ENCODE data around the gene FREM1.

The FREM1 gene

DNA sequence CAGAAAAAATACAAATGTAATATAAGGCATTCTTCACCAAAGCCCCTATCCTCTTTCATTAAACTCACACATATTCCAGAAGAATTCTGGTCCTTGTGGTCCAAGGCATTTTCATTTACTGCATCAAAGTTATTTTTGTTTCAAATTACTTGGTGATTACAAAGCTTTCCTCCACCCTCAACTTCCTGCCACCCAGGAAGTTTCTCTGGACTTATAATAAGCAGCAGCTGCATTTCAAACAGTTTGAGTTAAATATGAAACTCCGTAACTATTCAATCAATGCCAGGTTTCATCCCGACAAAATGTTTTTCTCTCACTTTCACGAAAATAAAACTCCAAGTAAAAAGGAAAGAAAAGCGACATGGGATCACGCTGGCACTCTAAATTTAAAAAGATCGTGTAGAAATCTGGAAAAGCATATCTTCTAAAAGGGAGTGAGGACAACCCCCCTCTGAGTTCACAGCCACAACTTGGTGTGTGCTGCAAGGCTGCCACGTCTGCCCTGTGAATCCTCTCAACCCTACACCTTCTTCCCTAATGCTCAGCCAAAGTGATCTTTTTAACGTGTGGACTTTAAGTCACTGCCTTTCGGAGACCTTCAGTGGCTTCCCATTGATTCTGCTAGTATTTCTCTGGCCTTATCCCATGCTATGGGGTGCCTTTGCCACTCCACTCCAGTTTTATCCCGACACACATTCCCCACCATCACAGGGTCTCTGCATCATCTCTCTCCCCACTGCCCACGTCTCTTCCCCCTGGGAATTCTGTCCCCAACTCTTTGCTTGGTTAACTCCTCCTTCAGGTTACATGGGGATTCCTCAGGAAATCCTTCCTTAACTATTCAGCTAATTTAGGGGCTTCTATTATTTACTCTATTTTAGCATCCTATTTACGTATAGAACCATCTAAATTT is 96.6 kb downstream of the FREM1 start:
- DNase-seq, result no peak

DNA sequence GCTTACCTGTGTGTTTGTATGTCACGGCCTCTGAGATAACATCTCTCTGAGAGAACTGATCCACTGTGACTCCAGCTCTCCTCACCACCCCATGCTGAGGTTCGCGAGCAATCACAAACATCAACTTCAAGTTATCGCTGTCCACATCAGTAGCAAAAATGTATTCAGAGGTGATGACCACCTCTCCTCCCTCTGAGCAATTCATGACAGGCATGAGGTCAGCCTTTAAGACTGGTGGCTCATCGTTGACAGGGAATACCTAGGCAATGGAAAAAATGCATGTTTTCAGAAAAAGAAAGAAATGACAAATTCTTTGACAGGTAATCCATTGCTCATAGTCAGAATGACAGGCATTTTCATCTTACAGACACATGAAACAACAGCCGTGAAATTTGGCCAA is 97.4 kb downstream of the FREM1 start:
- DNase-seq, result no peak

DNA sequence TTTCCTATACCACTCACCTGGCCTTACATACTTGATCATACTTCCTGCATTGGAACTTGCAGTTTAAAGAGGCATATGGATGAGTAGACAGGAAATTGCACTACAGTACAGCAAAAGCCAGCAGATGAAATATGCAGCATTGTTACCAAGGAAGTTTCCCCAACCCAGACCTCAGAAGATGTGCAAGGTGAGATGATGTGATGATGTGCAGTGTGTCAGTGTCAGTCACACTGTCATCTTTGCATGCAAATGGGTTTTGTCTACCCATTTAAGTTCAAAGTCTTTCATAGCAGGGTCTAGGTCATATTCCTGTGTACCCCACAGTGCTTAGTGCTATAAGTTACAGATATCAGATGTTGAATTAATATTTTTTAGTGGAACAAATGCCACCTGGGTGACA is 98.4 kb downstream of the FREM1 start:
- no peak for DNase-seq

DNA sequence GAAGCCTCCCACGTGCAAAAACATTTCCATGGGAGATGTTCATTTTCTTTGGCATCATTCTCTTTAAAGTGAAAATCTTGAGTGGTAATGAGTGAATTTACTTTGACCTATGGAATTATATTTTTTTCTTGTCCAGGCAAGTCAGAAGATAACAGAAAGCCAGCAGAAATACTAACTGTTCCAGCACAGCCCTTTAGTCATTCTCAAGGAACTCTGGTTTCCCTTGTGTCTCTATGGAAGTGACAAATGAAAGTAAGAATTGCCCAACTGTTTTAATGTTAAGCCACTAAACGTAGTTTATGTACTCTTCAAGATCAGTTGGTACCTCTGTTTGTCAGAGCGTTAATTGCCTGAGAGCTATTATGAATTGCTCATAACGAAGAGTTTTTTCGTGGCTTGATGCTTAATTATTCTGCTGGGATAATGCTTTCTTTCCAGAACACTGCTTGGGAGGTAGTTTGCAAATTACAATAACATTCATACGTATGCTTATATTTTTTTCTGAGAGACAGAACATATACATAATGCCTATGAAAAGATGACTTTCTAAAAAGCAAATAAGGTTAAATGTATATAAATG is 103.2 kb downstream of the FREM1 start:
- DNase-seq, result no peak

DNA sequence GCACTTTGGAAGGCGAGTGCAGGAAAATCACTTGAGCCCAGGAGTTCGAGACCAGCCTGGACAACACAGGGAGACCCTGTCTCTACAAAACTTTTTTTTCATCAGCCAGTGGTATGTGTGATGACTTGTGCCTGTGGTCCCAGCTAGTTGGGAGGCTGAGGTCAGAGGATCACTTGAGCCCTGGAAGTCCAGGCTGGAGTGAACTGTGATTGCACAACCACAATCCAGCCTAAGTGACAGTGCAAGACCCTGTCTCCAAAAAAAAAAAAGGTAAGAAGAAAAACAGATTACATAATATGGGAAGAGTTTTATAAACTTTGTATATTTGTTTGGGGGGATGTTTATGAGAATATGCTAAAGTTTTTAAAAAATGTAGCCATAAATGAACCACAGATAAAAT is 111.2 kb downstream of the FREM1 start:
- DNase-seq, result no peak

DNA sequence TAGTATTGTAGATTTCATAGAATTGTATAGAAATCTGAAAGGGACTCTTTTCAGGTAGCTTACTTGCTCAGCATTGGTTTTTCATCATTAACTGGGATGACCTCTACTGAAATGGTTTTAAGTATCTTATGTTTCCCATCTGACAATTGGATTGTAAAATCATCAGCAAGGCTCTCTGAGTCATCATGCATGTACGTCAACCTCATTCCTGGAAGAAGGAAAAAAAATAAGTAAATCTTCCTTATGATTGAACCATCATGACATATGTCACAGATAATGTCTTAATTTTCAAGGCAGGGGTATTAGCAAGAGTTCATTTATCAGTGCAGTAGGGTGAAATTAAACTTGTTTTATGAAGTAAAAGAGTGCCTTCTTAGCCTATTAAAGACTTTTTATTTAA is 112.8 kb downstream of the FREM1 start:
- DNase-seq, result no peak

DNA sequence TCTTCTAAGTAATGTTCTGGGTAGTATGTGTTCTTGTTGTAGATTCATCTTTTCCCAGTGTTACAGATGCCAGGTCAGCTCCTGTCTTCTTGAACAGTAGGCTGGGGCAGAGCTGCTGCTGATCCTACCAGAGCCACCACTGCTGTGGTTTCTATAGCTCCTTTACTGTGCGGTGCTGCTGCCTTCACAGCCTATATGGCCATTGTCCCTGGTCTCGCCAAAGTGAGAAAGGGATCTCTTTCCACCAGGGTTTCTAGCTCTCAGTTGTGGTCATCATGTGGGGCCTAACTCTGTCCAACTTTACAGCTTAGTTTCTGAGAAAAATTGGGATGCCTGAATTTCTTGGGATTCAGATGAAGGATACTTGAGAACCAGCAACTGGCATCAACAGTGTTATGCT is 116.8 kb downstream of the FREM1 start:
- no peak for DNase-seq

DNA sequence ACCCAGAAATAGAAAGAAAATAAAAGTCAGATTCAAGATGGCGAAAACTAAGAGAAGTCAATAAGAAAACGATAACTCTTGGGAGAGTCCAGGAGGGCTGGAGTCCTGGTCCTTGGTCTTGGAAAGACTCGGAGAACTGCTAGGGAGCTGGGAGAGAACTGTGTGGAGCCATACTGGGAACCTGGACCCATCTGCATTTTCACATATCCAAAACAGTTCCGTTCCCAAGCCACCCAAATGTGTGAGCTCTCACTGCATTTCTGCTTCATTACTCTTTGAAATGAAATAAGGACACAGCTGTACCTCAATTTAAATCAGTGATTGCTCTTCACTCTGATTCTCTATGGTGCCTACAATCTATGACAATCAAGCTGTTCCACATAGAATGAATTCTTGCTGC is 119.6 kb downstream of the FREM1 start:
- DNase-seq, result no peak

DNA sequence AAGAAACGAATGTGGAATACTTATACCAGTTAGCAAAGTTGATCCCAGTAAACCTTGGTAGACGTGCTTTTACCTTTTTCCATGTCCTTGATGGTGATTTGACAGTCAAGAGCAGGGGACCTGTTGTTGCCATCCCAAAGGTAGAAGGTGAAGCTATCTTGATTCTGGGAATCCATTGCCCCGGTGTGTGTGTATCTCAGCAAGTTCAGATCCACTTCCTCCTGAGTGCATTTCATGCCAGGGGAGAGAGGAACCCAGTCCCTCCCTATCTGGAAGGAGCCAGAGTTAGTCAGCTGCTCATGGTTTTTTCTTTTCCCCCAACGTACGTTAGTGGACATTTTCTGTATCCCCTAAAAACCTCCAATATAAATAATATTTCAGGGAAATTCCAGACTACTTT is 121.4 kb downstream of the FREM1 start:
- no peak for DNase-seq

DNA sequence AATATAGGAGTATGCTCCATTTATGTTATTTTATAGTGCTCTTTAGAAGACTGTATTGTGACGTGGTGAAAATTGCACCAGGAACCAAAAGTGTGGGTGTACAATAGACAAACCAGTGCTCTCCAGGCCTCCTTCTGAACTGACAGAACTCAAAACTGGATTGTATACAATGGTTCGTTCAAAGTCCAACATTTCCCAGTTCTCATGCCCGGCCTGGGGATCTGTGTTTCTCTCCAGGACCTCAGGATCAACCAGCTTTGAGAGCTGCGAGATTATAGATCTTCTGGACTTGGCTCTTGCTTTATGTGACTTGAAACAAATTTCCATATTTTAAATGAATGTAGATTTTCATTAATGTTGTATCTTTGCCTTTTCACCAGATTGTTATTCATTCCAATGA is 126.9 kb downstream of the FREM1 start:
- DNase-seq, result no peak

DNA sequence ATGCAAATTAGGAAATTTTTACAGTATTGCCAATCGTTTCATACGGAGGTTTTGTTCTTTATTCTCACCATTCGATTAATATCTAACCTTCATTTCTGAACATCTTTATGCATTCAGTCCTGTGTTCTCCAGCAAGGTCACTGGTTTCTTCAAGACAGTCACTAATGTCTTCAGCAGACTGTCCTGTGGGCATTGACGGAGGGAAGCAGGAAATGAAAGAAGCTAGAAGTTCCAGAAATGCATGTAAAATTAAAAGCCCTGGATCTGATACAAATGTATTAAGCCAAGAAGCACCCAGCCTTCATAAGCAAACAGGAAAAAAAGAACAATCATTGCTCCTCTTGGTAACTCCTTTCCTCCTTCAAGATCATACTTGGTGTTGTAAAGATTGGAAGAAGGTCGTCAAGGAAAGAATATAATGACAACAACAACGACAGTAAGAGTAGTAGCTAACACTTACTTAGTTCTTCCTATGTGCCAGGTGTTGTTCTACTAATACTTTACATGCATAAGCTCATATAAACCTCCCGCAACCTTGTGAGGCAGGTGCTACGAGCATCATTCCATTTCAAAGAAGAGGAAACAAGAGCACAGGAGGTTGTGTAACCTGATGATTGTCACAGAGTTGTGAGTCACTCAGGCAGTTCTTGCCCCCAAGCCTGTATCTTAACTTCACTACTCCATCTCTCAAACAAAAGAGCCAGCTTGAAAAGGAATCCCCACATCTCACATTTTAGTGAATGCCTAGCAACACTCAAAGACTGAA is 127.8 kb downstream of the FREM1 start:
- no peak for DNase-seq

DNA sequence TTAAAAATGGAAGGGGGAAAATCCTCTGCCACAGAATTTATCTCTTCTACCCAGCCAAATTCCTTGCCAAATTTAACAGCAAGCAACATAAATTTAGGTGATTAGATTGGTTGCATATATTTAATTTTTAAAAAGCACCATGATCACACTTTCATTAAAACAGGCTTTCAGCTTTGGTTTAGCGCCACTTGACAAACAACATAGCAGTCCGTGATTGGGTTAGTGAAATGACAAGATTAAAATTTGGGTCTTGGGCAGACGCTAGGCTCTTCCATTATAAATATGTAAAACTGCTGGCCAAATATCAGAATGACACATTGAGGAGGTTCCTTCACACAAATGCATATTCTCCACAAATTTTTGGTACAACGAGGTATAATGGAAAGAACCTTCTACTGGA is 129.5 kb downstream of the FREM1 start:
- DNase-seq, result no peak

DNA sequence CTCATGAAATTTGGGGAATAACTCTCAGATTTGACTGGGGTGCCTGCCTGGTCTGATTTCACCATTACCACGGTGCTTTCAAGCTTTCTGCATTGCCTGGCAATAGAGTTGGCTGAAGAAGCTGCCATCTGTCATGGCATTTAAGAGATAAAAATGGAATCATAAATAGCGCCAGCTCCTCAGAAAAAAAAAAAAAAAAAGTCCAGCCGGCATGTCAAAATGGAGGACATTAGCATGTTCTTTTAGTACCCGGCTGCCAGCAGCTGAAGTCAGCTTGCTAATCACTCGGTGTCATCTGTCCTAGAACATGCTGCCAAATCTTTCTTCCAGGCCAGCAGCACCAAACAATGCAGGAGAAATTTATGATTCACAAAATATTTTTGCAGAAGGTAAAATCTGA is 130.0 kb downstream of the FREM1 start:
- DNase-seq, result peak; percentile 7

DNA sequence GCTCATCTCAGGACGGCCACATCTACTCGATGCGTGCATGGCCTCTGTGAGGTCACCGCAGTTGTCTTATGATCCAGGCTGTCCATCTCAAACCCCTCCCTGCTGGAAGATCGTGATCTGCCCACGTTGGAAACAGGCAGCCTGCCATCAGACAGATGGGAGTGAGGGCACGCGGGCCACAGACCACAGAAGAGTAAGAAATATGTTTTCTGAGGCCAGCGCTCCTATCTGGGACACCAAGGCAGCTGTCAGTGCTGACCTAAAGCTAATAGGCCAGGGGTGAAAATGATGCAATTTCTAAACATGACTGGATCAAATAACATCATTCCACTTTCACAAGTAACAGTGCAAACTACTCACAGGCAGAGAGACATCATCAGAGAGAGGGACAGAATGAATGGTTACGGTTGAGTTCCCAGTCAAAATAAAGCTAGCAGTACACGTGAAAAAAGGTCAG is 130.6 kb downstream of the FREM1 start:
- DNase-seq, result no peak

DNA sequence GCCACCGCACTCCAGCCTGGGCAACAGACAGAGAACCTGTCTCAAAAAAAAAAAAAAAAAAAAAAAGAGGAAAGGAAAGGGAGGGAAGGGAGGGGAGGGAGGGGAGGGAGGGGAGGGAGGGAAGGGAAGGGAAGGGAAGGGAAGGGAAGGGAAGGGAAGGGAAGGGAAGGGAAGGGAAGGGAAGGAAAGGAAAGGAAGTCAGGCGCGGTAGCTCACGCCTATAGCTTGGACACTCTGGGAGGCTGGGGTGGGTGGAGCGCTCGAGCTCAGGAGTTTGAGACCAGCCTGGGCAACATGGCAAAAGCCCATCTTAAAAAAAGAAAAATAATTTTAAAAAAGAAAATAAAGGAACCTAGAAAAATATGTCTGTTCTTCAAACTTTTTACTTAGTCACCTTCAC is 131.7 kb downstream of the FREM1 start:
- no peak for DNase-seq

DNA sequence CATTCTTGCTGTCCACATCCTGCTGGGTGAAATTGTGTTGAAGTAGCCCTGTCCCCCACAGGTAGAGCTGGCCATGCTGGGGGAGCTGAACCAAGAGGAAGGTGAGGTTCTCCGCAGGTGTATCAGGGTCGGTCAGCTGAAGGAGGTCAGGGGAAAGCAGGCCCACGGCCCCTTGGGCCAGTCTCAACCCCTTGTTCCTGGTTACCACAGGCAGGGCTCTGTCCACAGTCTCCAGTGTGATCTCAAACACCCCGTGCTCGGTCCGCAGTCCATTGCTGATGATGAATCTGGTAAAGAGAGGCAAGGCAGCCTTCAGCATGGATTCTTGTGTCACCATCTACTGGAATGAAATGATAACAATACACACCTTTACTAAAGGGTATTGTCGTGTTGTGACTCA is 134.3 kb downstream of the FREM1 start:
- DNase-seq, result no peak

DNA sequence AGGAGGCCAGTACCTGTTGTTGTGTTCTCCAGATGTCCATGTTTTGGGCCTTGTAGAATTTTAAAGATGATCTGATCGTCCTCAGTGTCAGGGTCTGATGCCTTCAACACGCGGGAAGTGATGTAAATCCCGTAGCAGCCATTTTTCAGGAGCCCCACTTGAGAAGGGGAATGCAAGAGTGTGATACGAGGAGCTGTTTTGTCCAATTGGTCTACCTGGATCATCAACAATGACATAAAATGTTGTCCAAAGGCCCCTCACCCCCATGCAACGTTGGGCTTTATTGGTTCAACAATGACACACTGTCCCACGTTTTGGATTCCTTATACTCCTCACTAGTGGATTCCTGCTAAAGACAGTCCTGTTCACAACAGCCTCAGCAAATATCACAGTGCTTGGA is 139.6 kb downstream of the FREM1 start:
- no peak for DNase-seq

DNA sequence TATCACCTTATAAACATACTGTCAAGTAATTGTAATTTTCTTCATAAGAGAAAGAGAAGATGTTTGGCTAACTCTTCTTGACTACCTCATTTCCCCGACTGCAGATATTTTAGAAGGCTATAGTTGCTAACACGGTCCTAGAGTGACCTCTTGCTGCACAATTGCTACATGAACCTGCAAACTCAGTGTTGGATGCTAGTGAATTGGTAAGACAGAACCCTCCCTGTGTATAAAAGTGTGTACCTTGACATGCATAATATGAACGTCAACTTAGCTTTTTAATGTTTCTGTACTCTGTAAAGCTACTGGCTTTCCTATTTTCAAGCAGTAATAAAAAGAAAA is 141.0 kb downstream of the FREM1 start:
- DNase-seq, result peak; percentile 39

DNA sequence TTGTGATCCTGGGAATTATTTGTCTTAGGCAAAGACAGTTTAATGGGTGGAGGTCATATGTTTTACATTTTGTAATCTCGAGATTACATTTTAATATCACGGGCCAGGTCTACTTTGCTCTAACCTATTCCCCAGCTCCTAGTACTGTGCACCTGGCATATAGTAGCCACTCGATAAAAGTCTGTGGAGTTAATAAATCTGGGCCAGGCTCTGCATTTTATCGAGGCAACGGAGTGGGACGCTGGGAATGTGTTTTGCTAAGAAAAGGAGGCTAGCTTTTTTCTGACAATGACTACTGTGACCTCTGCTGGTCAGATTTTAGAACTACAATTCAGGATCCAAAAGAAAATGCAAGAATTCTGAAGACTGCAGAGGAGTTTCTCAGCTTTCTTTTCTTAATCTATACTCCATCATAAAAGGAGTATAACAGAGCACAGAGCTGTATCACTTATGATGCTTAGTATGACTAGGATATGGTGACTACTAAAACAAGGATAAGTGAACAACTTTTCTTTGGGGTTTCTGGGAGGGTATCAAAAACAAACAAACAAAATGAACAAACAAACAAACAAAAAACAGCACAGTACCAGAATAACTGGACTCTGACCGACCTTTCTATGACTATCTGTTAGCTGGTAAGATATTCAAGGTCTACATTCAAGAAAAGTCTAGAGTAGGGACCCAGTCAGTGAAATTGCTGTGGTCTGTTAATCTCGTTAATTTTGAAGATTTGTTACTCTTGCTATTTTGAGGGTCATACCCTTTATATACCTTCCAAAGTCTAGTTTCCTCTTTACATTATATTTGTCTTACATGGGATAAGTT is 141.6 kb downstream of the FREM1 start:
- peak; percentile 68 for DNase-seq

DNA sequence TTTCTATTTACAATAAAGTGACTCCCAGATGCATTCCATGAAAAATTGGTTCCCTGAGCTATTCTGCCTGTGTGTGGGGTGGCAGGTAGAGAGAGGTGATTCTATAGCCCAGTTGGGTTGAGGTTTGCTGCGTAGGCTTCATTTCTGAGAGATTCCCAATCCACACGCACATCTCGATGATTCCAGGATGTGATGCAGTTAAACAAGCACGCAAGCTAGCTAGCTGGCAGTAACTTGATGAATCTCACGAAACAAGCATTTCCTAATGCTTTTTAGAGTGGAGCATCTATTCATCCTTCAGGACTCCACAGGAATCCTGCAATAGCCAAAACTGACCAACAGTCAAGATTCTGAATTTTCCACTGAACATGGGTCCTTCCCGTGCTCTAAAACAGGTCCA is 143.9 kb downstream of the FREM1 start:
- DNase-seq, result no peak

DNA sequence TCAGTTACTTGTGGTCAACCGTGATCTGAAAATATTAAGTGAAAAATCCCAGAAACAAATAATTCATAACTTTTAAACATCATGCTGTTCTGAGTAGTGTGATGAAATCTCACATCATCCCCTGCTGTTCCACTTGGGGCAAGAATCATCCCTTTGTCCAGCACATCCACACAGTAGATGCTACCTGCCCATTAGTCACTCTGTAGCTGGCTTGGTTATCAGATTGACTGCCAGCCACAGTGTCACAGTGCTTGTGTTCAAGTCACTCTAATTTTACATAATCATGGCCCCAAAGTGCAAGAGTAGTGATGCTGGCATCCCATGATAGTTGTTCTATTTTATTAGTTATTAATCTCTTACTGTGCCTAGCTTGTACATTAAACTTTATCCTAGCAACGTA is 148.6 kb downstream of the FREM1 start:
- DNase-seq, result no peak

DNA sequence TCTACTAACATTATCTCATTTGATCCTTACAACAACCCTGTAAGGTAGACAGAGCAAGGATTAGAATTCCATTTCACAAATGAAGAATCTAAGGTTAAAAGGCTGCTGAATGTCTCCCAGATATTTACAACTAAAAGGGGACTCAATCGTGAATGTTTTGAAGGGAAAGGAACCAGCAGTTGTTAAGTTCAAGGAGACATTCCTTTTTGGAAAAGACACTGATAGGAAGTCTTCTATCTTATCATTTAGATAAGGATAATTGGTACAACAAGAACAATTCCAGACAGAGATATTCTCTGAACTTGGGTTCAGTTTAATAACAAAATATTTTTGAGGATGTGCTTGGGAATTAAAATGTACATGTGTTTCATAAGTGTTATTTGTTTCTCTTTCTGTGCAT is 150.2 kb downstream of the FREM1 start:
- DNase-seq, result no peak

DNA sequence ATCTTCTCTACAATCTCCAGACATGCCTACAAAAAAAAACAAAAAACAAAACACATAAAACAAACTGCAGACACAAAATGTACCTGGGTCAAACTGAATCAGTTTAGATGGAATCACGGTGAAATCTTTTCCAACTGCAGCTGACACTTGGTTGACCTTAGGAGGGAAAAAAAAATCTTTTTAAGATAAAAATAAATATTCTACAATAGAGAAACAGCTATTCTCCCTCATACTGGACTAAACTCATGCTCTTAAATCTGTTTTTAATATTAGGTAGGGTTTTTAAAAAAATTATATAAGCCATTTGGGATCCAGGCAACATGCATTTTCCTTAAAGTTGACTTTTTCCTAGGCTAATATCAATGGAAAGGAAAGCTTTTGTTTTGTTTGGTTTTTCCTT is 153.9 kb downstream of the FREM1 start:
- DNase-seq, result no peak

All from hematopoietic multipotent progenitor cell treated with erythropoietin and hydrocortisone succinate and interleukin-3 and kit ligand, for 6 days (in vitro differentiated cells).